ENCODE results near the gene PCDH17.

The PCDH17 gene

DNA sequence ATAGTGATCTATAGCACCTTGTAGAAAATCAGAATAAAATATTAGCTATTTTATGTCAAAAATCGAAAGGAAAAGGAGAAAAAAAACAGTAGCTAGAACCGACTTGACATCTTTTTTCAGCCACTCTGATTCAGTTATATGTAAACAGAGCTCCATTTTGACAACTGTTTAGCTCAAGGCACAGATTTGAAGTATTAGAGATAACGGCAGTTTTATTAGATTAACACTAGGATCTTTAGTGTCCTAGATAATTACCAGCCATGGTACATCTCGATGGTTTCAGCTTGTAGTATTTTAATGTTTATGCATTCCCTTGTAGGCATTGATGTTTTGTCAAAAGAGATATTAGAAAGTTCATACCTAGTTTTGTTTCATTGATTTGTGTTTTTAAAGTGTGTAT lies 67.3 kb downstream of the PCDH17 start:
- TF ChIP-seq TEAD4 (IDR thresholded peaks at IDR 0.05) (no peak), TAF1 (IDR thresholded peaks at IDR 0.05; ENCODE audit: low read depth) (no peak), CEBPB (IDR thresholded peaks at IDR 0.05) (no peak), YY1 (IDR thresholded peaks at IDR 0.05; ENCODE audit: low read depth) (no peak), RAD21 (IDR thresholded peaks at IDR 0.05; ENCODE audit: low read depth) (no peak), CREB1 (IDR thresholded peaks at IDR 0.05; ENCODE audit: low read depth) (no peak)
- TF ChIP-seq, protein P1, sequence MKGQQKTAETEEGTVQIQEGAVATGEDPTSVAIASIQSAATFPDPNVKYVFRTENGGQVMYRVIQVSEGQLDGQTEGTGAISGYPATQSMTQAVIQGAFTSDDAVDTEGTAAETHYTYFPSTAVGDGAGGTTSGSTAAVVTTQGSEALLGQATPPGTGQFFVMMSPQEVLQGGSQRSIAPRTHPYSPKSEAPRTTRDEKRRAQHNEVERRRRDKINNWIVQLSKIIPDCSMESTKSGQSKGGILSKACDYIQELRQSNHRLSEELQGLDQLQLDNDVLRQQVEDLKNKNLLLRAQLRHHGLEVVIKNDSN (IDR thresholded peaks at IDR 0.05) = no peak

DNA sequence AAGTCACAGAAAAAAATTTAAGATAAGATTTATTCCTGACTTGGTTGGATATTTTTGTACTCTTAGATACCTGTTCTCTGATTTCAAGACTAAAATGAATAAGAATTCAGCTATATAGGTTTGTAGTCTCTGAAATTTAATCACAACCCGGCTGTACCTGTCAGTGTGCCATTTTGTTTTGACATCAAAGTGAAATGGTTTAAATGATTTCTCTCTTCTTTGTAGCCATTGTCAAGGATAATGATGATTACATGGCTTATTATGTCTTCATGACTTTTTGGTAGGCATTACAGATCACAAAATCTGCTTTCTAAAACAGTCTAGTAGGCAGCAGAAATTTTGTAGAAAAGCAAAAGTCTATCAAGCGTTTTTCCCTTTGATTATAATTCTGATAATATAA lies 72.5 kb downstream of the PCDH17 start:
- TF ChIP-seq EP300 (IDR thresholded peaks at IDR 0.05; ENCODE audit: borderline replicate concordance) = no peak
- TF ChIP-seq, protein P2, sequence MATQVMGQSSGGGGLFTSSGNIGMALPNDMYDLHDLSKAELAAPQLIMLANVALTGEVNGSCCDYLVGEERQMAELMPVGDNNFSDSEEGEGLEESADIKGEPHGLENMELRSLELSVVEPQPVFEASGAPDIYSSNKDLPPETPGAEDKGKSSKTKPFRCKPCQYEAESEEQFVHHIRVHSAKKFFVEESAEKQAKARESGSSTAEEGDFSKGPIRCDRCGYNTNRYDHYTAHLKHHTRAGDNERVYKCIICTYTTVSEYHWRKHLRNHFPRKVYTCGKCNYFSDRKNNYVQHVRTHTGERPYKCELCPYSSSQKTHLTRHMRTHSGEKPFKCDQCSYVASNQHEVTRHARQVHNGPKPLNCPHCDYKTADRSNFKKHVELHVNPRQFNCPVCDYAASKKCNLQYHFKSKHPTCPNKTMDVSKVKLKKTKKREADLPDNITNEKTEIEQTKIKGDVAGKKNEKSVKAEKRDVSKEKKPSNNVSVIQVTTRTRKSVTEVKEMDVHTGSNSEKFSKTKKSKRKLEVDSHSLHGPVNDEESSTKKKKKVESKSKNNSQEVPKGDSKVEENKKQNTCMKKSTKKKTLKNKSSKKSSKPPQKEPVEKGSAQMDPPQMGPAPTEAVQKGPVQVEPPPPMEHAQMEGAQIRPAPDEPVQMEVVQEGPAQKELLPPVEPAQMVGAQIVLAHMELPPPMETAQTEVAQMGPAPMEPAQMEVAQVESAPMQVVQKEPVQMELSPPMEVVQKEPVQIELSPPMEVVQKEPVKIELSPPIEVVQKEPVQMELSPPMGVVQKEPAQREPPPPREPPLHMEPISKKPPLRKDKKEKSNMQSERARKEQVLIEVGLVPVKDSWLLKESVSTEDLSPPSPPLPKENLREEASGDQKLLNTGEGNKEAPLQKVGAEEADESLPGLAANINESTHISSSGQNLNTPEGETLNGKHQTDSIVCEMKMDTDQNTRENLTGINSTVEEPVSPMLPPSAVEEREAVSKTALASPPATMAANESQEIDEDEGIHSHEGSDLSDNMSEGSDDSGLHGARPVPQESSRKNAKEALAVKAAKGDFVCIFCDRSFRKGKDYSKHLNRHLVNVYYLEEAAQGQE (IDR thresholded peaks at IDR 0.05; ENCODE audit: low read depth) = no peak
- no peak for TF ChIP-seq CEBPB (IDR thresholded peaks at IDR 0.05)
- no peak for TF ChIP-seq YY1 (IDR thresholded peaks at IDR 0.05; ENCODE audit: low read depth)
- TF ChIP-seq, protein P1 (IDR thresholded peaks at IDR 0.05) = no peak
- TF ChIP-seq, protein P3, sequence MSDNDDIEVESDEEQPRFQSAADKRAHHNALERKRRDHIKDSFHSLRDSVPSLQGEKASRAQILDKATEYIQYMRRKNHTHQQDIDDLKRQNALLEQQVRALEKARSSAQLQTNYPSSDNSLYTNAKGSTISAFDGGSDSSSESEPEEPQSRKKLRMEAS (IDR thresholded peaks at IDR 0.05) = no peak
- no peak for TF ChIP-seq EGR1 (IDR thresholded peaks at IDR 0.05)
- TF ChIP-seq TCF12 (IDR thresholded peaks at IDR 0.05; ENCODE audit: low read depth) = no peak
- TF ChIP-seq CREB1 (IDR thresholded peaks at IDR 0.05; ENCODE audit: low read depth) = no peak
- no peak for TF ChIP-seq NFIC (IDR thresholded peaks at IDR 0.05)
- TF ChIP-seq FOXM1 (IDR thresholded peaks at IDR 0.05; ENCODE audit: borderline replicate concordance, low read depth) = no peak

DNA sequence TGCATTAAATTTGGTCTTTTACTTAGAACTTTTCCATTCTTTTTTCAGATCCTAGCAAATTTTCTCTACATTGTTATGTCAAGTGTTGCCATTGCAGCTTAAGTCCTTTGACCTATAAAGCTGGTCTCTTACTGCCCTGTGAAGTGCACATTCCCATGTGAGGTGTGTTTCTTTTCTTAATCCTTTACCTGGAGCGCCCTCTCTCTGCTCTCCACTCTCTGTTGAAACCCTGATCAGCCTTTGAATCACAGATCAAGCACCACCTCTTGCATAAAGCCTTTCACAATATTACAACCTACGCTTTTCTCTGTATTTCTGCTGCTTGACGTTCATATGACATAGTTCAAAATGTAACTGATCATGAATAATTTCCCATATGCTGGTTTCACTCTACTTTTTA lies 84.8 kb downstream of the PCDH17 start:
- TF ChIP-seq RAD21 (IDR thresholded peaks at IDR 0.05; ENCODE audit: low read depth) = peak; percentile 56
- no peak for TF ChIP-seq TAF1 (IDR thresholded peaks at IDR 0.05; ENCODE audit: low read depth)

DNA sequence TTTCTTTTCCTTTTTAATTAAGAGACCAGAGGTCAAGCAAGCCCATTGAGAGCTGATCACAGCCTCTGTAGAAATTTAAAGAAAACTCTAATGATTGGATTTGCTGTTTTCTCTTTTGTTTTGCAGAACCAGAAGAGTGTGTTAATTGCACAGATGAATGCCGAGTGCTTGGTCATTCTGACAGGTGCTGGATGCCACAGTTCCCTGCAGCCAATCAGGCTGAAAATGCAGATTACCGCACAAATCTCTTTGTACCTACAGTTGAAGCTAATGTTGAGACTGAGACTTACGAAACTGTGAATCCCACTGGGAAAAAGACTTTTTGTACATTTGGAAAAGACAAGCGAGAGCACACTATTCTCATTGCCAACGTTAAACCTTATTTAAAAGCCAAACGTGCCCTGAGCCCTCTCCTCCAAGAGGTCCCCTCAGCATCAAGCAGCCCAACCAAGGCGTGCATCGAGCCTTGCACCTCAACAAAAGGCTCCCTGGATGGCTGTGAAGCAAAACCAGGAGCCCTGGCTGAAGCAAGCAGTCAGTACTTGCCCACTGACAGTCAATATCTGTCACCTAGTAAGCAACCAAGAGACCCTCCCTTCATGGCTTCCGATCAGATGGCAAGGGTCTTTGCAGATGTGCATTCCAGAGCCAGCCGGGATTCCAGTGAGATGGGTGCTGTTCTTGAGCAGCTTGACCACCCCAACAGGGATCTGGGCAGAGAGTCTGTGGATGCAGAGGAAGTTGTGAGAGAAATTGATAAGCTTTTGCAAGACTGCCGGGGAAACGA lies 93.1 kb downstream of the PCDH17 start:
- TF ChIP-seq RAD21 (IDR thresholded peaks at IDR 0.05; ENCODE audit: low read depth) (no peak), CREB1 (IDR thresholded peaks at IDR 0.05; ENCODE audit: low read depth) (no peak), EGR1 (IDR thresholded peaks at IDR 0.05) (no peak), TCF12 (IDR thresholded peaks at IDR 0.05; ENCODE audit: low read depth) (no peak), YY1 (IDR thresholded peaks at IDR 0.05; ENCODE audit: low read depth) (no peak), CEBPB (IDR thresholded peaks at IDR 0.05) (no peak), TAF1 (IDR thresholded peaks at IDR 0.05; ENCODE audit: low read depth) (no peak)
- TF ChIP-seq, protein P2 (IDR thresholded peaks at IDR 0.05; ENCODE audit: low read depth) = no peak

DNA sequence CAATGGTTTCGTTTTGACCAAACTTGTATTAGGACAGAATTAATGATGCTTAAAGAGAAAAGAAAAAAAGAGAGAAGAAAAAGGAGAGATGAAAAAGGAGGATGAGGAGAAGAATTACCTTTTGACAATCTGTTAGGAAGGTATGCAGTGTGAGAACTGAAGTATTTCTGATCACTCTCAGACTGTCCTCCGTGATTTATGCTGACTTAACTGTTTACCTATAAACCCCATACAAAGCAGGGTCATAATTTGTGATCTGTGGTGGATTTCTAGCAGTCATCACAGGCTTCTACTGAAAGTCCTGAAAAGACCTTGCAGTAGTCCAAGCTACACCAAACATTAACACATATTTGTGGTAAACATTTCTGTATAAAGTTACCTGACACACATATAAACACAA lies 93.9 kb downstream of the PCDH17 start:
- TF ChIP-seq YY1 (IDR thresholded peaks at IDR 0.05; ENCODE audit: low read depth) (no peak), NFIC (IDR thresholded peaks at IDR 0.05) (no peak), CREB1 (IDR thresholded peaks at IDR 0.05; ENCODE audit: low read depth) (no peak), EGR1 (IDR thresholded peaks at IDR 0.05) (no peak), RAD21 (IDR thresholded peaks at IDR 0.05; ENCODE audit: low read depth) (no peak), TEAD4 (IDR thresholded peaks at IDR 0.05) (no peak), EP300 (IDR thresholded peaks at IDR 0.05; ENCODE audit: borderline replicate concordance) (no peak), CEBPB (IDR thresholded peaks at IDR 0.05) (no peak), TAF1 (IDR thresholded peaks at IDR 0.05; ENCODE audit: low read depth) (no peak), FOXM1 (IDR thresholded peaks at IDR 0.05; ENCODE audit: borderline replicate concordance, low read depth) (no peak), ZBTB7A (IDR thresholded peaks at IDR 0.05; ENCODE audit: low read depth) (no peak), TCF12 (IDR thresholded peaks at IDR 0.05; ENCODE audit: low read depth) (no peak)
- TF ChIP-seq, protein P1 (IDR thresholded peaks at IDR 0.05) = no peak
- TF ChIP-seq, protein P3 (IDR thresholded peaks at IDR 0.05) = no peak
- TF ChIP-seq, protein P2 (IDR thresholded peaks at IDR 0.05; ENCODE audit: low read depth) = no peak
